Activated effector memory CD4-positive, alpha-beta T cell treated with anti-CD3 and anti-CD28 coated beads, Interleukin-2, amount 50 U/mL, for 16 hours (primary cell): ENCODE measurements around the gene SLC16A1.
"Not testable (repeated sequence)": the region's sequence is repeated elsewhere in the genome, so short reads cannot be mapped to it uniquely, and the experiment has no call there.

Source experiments
- DNase-seq: peaks from one replicate; pipeline ENCODE4 v3.0.0-alpha.2; 2020

The SLC16A1 gene

GRCh38 chr1:112955773-112956543 lies at the start of gene SLC16A1:
SLC16A1 (minus strand) TSS chr1:112956196; CDS start chr1:112929308, 26,888 bp downstream.
- peak; percentile 96 for DNase-seq

GRCh38 chr1:113003751-113004690 lies 48.0 kb upstream of the SLC16A1 start:
- no peak for DNase-seq

GRCh38 chr1:113002297-113002696 lies 46.3 kb upstream of the SLC16A1 start:
- no peak for DNase-seq

GRCh38 chr1:112998592-112999235 lies 42.7 kb upstream of the SLC16A1 start:
- no peak for DNase-seq

- no peak for DNase-seq
These were observed 41.8 kb upstream of the SLC16A1 start for GRCh38 chr1:112997781-112998180.

GRCh38 chr1:112995890-112996289 lies 39.9 kb upstream of the SLC16A1 start:
- no peak for DNase-seq

- not testable (repeated sequence) for DNase-seq
These were observed 39.0 kb upstream of the SLC16A1 start for GRCh38 chr1:112995021-112995420.

- no peak for DNase-seq
These were observed 36.8 kb upstream of the SLC16A1 start for GRCh38 chr1:112992780-112993179.

GRCh38 chr1:112991402-112992120 lies 35.6 kb upstream of the SLC16A1 start:
- DNase-seq = no peak

GRCh38 chr1:112990271-112990670 lies 34.3 kb upstream of the SLC16A1 start:
- DNase-seq = no peak

GRCh38 chr1:112988367-112988766 lies 32.4 kb upstream of the SLC16A1 start:
- DNase-seq = no peak

GRCh38 chr1:112985123-112985522 lies 29.1 kb upstream of the SLC16A1 start:
- no peak for DNase-seq

GRCh38 chr1:112983537-112984131 lies 27.6 kb upstream of the SLC16A1 start:
- DNase-seq = no peak

GRCh38 chr1:112982853-112983536 lies 27.0 kb upstream of the SLC16A1 start:
- DNase-seq = no peak

GRCh38 chr1:112982328-112982727 lies 26.3 kb upstream of the SLC16A1 start:
- no peak for DNase-seq

GRCh38 chr1:112981834-112982233 lies 25.8 kb upstream of the SLC16A1 start:
- DNase-seq = not testable (repeated sequence)

GRCh38 chr1:112981426-112981825 lies 25.4 kb upstream of the SLC16A1 start:
- no peak for DNase-seq

GRCh38 chr1:112975336-112975735 lies 19.3 kb upstream of the SLC16A1 start:
- no peak for DNase-seq

GRCh38 chr1:112974646-112975045 lies 18.6 kb upstream of the SLC16A1 start:
- no peak for DNase-seq

- no peak for DNase-seq
These were observed 17.8 kb upstream of the SLC16A1 start for GRCh38 chr1:112973788-112974187.

GRCh38 chr1:112971006-112971405 lies 15.0 kb upstream of the SLC16A1 start:
- DNase-seq = no peak

- no peak for DNase-seq
These were observed 8.4 kb upstream of the SLC16A1 start for GRCh38 chr1:112964347-112964746.
